T-helper 22 cell (primary cell): ENCODE results near the gene STX18.
"Not testable (repeated sequence)": the region's sequence is repeated elsewhere in the genome, so short reads cannot be mapped to it uniquely, and the experiment has no call there.

ENCODE experiments used
- DNase-seq: peaks from one replicate; pipeline ENCODE4 v3.0.0-alpha.2; 2020; ENCODE audit warnings: low read depth

The STX18 gene

DNA sequence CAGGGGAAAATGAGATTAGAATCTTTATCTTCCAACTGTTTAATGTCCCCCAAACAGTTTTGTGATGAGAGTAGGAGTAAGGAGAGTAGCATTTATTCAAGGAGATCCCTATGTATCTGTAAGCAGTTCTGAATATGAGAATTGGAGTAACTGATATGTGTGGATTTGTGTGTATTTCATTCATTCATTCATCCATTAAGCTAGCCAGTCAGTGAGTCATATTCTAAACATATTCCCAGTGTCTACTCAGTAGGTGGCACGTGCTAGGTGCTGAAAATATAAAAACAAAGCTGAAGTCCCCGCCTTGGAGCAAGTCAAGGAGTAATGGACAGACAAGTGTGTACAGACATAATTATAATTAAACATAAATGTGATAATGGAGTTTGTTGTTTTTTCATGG is 12.4 kb upstream of the STX18 start:
- DNase-seq = no peak

DNA sequence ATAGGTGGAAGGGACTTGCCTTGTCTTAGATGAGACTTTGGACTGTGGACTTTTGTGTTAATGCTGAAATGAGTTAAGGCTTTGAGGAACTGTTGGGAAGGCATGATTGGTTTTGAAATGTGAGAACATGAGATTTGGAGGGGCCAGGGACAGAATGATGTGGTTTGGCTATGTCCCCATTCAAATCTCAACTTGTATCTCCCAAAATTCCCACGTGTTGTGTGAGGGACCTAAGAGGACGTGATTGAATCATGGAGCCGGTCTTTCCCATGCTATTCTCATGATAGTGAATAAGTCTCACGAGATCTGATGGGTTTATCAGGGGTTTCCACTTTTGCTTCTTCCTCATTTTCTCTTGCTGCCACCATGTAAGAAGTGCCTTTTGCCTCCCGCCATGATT is 10.2 kb upstream of the STX18 start:
- not testable (repeated sequence) for DNase-seq

DNA sequence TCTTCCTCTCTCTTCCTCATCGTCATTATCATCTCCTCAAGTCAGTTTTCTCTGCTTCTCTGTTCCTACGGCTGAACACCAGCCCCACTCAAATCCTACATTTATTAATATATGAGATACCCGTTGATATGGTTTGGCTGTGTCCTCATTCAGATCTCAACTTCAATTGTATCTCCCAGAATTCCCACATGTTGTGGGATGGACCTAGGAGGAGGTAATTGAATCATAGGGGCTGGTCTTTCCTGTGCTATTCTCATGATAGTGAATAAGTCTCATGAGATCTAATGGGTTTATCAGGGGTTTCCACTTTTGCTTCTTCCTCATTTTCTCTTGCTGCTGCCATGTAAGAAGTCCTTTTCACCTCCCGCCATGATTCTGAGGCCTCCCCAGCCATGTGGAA is 8.3 kb upstream of the STX18 start:
- DNase-seq = not testable (repeated sequence)

DNA sequence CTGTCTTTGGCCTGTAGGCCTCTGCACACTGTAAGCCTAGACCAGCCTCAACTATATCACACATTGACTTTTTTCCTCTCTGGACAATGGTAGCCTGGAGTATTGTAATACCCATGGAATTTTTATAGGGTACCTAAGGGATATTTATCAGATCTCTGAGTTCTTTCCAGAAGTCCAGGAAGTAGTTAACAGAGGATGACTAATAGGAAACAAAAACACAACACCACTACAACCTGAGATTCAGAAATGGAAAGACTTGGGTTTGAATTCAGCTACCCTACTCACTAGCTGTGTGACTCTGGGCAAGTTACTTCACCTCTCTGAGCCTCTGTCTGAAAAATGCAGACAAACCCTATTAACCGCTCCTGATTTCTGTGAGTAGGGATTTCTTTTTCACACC is 7.7 kb upstream of the STX18 start:
- DNase-seq = no peak

DNA sequence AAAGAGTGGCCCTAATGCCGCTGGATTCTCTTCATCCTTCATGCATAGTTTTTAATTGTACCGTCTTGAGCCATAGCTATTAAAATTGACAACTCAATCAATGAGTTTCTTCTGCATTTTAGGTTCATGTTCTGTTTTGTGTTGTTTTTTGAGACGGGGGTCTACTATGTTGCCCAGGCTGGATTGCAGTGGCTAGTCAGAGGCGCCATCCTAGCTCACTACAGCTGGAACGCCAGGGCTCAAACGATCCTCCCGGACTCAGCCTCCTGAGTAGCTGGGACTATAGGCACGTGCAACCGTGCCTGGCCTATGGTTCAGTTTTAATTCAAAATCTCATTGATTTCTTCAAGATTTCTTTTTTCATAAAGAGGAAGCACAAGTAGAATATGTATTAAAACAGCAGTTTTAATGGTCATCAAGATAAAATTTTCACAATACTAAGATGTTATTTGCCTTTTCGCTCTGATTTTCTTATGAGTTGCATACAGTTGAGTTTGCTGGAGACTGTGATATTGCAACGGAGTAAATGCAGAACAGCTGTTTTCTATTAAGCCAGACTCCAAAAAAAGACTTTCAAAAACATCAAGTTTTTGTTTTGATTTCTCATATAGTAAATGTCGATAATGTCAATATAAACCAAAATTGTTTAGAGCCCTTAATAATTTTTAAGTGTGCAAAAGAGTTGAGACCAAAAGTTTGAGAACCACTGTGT is 1.1 kb upstream of the STX18 start:
- DNase-seq = no peak

DNA sequence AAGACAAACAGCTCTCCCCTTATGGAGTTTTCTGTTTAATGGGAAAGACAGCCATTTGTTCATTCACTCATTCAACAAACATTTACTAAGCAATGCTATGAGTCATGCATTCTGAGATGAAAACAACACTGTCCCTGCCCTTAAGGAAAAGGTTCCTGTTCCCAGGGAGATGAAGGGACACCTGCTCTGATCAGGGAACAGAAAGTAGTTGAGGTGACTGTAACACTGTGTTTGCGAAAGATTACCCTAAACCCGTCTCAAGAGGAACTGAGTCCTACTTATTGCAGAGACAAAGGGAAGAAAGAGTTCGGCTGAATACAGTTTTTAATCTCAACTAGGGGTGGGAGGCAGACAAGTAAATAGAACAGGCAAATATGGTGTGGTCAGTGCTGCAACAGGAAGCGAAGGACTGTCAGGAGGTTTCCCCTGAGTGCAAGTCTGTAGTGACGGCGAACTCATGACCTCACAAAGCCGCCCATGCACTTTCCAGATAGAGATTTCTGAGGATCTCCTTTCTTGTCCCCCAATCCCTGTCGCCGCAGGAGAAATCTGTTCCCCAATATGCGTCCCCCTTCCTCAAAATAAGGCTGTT is 712 bp downstream of the STX18 start:
- no peak for DNase-seq

DNA sequence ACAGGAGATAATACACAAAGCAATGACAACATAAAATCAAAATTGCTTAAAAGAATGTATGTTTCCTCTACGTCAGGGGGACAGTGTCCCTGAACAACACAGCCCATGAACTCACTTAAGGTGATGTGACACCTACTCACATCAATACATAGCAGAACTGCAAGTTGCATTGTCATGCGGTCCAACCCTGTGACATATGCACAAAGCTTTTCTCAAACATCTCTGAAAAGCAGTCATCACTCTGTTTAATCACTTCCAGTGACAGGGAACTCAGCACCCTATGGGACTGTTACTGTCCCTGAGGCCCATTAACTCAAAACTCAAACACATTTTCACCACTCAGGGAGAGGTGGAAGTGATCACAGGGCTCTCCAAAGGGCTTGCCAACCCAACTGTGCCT is 2.4 kb downstream of the STX18 start:
- DNase-seq = no peak

DNA sequence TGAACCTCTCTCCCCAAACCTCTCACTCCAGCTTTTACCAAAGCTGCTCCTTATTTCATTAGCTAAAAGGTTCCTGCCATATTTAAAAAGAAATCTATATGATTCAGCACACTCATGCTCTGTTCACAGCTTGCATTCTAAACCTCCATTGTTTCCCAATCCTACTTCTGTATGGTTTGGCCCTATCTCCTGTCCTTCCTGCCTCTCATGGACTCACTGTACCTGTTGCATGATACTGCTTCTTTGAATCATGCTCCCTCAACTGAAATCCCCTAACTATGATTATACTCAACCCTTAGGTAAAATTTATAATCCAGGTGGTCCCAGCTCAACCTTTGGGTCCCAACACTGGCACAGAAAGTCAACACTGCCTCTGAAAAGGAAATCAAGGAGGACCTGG is 6.3 kb downstream of the STX18 start:
- no peak for DNase-seq

DNA sequence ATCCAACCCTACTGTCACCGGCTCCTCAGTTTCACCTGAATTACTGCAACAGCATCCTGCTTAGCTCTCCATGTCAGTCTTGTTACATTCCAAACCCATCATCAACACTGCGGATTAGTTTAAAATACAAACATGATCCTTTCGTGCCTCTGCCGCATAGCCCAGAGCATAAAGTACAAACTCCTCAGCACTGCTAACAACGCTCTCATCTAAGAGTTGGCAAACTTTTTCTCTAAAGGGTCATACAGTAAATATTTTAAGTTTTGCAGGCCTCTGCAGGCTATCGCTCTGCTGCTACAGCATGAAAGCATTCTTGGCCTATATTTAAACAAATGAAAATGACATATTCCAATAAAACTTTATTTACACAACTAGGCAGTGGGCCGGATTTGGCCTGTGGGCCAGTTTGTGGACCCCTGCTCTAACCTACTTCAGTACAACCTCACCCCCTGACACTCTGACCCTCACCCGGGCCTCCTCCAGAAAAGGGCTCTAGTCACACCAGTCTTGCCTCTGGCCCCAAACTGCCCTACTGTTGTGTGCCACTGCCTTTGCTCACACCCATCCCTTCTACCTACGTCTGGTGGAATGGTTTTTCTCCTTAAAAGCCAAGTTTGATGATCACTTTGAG is 7.2 kb downstream of the STX18 start:
- no peak for DNase-seq

DNA sequence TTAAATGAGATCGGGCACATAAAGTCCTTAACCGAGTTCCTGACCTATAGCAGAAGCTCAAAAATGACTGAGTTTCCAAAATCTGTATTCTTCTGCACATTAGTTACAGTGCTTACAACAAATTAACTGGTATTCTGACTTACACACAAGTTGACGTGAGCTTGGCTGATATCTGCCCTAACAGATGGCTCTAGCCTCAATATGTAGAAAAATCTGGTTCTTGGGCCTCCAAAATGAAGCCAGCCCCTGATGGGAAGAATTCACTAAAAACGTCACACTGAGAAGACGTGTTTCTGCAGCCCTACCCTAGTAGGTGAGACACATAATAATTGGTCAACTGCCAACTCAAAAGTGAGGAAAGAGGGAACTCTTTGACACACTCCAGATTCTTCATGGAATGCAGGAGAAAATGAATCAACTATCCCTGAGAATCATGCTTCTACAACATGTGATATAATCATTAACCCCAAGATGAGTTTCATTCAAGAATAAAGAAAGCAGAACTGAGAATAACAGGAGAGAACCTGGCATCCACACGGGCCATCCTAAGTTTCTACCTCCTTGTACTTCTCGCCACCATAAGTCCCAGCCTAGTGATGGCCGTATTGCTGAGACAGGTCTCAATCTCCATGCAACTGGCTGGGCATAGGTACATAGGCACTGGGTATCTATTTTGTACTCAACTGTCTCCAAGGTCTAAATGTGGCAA is 8.2 kb downstream of the STX18 start:
- DNase-seq = no peak

DNA sequence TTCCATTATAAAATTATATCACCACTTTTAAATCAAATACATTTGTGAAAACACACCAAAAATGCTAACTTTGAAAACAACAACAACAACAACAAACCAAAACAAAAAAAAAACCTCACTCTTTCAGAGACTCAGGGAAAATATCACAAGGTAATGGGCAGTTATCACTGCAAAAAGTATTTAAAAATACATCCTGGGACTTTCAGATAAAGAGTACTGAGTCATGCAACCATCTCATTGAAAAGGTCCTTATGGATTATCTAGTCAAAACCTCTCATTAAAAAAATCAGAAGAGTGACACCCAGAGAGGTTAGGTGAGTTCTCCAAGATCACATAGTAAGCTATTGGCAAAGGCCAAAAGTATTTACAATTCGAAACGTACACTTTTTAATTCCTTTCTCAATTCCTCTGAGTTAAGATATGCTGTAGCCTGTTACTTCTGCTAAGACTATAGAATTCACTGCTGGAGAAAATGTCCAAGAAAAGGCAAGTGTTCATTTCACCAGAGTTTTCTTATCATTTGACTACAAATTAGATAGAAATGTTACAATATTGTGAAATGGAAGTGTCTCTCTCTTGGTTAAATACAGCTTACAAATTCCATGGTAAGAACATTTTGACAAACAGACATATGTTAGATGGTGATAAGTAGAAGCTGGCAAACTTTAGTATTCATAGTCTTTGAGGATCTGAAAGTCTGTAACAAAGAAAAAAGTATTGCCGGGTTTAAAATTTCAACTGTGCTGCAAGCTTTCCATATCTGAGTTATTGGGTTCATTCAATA is 9.3 kb downstream of the STX18 start:
- no peak for DNase-seq

DNA sequence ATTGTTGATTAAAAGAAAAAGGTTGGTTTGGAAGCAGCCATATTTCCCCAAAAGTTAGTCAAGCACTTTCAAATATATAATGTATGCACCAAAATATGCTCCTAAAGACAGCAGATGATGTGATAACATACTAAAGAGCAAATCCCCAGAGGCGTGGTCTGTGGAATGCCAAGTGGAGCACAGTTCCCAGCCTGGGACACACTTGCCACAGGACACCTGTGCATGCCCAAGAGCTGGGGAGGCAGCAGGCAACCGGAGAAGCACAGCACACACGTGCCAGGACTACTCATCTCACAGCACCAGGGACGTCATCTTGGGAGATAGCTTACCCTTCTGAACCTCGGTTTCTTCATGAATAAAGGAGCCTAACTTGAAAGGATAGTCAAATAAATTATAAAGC is 12.5 kb downstream of the STX18 start:
- DNase-seq = no peak

DNA sequence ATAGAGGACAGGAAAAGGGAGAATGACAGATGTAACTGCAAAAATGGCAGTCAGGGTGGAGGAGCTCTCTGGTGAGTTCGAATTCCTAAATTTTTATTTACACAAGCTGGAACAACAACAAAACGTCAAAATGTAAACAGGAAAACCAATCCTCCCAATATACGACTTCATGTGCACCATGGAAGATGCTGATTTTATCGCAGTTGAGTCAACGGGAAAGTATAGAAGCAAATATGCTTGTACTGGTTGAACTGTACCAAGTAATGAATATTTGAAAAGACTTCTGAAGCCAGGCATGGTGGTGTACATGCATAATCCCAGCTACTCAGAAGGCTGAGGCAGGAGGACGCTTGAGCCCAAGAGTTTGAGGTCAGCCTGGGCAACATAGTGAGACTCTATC is 15.4 kb downstream of the STX18 start:
- DNase-seq = no peak

DNA sequence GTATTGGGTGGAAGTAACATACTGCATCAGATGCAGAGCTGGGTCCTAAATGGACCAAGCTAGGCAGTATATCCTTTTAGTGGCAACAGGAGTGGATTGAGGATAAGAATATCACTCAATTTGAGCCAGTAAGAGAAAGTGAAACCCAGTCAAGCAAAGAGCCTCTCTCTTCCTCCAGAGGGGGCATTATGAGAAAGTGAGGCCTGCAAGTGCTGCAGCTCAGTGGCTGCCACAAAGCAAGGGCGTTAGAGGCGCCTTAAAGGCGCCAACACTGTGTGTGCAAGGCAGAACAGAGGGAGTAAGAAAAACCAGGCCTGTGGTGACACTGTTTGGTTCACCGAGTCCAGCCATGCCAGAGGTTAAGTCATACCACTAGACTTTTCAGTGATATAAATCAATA is 17.5 kb downstream of the STX18 start:
- no peak for DNase-seq

DNA sequence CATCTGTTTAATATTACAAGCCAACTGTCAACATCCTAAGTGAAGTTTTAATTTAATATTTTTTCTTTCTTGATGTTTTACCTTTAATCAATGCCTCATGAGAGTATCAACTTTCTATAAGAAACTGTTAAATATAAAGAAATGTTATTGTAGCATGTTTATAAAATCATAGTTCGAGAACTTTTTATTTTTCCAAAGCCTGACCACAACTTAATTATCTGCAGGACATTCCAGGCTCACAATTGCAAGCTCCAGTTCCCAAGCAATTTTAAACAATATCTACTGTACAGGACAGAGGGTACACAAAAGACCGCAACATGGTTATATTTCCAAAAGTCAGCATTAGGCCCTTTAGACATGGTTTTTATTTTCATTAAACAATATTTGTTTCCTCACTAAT is 20.1 kb downstream of the STX18 start:
- DNase-seq = no peak

DNA sequence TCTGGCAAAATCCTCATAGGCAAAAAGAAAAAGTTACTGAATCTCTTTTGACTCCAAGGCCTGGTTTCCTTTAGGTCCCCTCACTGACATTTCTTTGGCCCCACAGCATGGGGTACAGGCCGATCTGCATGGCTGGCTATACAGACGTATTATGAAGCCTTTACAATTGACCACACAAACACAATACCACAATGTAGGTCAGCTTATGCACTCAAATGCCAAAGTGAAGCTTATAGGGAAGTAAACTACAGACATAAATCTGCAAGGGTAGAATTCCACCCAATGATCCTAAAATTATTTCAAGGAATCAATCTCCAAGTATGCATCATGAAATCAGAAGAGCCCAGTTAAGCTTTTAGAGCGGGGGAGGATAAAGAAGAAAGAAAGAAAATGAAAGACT is 20.7 kb downstream of the STX18 start:
- DNase-seq = no peak

DNA sequence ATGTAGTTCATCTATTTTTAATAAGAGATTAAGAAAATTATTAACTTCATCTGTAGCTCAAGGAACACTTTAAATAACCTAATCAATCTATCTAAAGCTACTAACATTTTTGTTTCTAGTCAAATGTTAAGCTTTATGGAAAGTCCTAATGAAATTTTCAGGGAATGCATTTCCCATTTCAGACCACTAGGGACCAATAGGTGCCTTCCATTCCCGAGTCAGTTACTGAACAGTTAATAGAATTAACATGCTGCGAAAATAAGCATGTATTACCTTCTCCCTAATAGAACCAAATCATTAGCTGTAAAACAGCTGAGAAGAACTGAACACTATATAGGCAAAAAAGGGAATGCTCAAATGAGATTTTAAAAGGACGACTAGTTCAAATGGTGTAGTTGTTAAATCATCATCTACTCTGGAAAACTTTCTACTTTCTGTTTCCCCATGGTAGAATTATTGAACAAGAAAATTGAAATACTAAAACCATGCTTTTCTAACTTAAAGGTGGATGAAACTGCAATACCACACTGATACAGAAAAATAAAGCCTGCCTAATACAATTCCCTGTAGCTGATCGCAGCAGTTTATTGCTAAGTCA is 22.5 kb downstream of the STX18 start:
- no peak for DNase-seq

DNA sequence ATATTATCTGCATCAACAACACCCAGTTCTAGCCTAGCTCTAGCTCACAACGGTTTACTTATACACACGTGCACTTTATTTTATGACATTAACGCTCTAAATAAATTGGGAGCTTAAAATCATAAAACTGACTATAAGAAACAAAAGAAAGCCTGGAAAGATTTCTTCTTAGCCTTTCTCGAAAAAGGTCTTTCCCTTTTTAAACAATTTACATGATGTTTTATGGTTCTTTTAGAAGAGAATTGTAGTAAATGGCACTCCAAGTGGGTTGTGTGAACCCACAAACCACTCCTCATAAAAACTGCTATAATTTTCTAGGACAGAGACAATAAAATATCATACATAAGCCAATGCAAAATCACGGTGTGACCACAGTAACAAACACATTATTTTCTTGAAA is 23.1 kb downstream of the STX18 start:
- no peak for DNase-seq

DNA sequence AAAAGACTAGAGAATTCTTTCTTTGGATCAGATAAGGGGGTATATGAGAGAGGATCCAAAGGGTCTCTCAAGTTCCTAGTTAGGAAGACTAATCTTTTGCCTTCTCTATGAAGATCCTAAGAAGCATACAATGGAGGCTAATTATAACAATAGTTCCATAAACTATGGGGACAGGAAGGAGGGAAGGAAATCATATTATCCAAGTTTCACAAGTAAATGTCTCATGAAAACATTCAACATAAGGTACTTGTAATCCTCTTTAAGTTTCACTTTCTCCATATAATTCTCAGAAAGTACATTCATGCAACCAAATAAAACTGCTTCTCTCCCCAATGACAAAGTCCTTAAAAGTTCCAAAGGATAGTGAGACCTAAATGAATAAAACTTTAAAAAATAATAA is 27.1 kb downstream of the STX18 start:
- no peak for DNase-seq

DNA sequence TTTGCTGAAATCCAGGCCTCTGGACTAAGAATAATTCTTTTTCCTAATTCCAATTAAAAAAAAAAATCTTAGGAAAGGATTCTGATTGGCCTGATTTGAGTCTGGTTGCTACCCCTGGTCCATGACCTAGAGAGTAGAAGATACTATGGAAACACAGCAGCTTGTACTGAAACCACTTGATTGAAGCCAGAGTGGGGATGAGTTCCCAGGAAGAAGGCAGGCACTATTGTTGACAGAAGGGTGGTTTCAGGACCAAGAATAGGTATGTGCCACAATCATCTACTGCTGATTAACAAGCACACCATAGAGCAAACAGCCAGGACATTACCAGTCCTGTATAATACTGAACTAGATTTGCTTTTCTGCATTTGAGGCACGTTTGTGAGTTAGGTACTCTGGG is 29.6 kb downstream of the STX18 start:
- DNase-seq = no peak

DNA sequence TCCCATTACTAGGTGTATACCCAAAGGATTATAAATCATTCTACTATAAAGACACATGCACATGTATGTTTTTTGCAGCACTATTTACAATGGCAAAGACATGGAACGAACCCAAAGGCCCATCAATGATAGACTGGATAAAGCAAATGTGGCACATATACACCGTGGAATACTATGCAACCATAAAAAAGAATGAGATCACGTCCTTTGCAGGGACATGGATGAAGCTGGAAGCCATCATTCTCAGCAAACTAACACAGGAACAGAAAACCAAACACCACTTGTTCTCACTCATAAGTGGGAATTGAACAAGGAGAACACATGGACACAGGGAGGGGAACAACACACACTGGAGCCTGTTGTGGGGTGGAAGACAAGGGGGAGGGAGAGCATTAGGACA is 31.2 kb downstream of the STX18 start:
- DNase-seq = not testable (repeated sequence)

DNA sequence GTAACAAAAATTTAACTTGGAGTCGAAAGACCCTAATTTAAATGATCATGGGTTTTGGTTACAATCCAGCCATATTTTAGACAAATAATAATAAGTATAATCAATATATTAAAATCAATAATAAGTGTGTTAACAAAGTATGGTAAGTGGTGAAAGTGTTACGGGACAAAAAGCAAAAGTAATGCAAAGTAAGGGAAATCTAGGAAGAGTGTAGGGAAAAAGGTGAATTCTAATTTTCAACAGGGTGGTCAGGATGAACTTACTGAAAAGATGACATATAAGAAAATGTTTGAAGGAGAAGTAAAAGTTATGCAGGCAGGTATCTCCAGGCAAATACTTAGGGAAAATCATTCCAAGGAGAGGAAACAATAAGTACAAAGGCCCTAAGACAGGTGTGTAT is 32.3 kb downstream of the STX18 start:
- no peak for DNase-seq
